ENCODE measurements around the gene TRNT1. TPM values are rescaled to one million over a fixed set of nuclear protein-coding genes. Genes with fewer than 3 reads are reported as not detected.

The TRNT1 gene
- total RNA-seq, 4 donors from 2014 or later = 22.6 to 52.0 (median 31.7) TPM

GRCh38 chr3:3097958-3098357 is 28.8 kb upstream of the TRNT1 start:
- no peaks in the 10 kb centered on the region for H3K36me3 ChIP-seq
- DNase-seq = no peak
- no peak overlapping the region for H3K4me3 ChIP-seq
- H3K4me1 ChIP-seq = no peaks in the 10 kb centered on the region
- H3K27me3 ChIP-seq = no peaks in the 10 kb centered on the region
- no peak overlapping the region for H3K27ac ChIP-seq
- no peak for TF ChIP-seq CTCF (IDR thresholded peaks at IDR 0.05)
- TF ChIP-seq POLR2A (IDR thresholded peaks at IDR 0.05) = no peak
- no peaks in the 10 kb centered on the region for H3K9me3 ChIP-seq

GRCh38 chr3:3101660-3102458 is 24.9 kb upstream of the TRNT1 start:
- H3K4me3 ChIP-seq = no peak overlapping the region
- H3K9me3 ChIP-seq = no peaks in the 10 kb centered on the region
- H3K36me3 ChIP-seq = no peaks in the 10 kb centered on the region
- no peaks in the 10 kb centered on the region for H3K4me1 ChIP-seq
- DNase-seq = no peak
- TF ChIP-seq CTCF (IDR thresholded peaks at IDR 0.05) (no peak), POLR2A (IDR thresholded peaks at IDR 0.05) (no peak)
- no peaks in the 10 kb centered on the region for H3K27me3 ChIP-seq
- H3K27ac ChIP-seq = no peak overlapping the region

GRCh38 chr3:3102751-3103150 is 24.0 kb upstream of the TRNT1 start:
- TF ChIP-seq CTCF (IDR thresholded peaks at IDR 0.05) = no peak
- TF ChIP-seq POLR2A (IDR thresholded peaks at IDR 0.05) = no peak
- no peaks in the 10 kb centered on the region for H3K9me3 ChIP-seq
- no peaks in the 10 kb centered on the region for H3K36me3 ChIP-seq

GRCh38 chr3:3105246-3105645 is 21.5 kb upstream of the TRNT1 start:
- DNase-seq = no peak
- no peaks in the 10 kb centered on the region for H3K9me3 ChIP-seq
- no peak overlapping the region for H3K27ac ChIP-seq
- H3K4me3 ChIP-seq = no peak overlapping the region
- no peaks in the 10 kb centered on the region for H3K4me1 ChIP-seq
- H3K27me3 ChIP-seq = no peaks in the 10 kb centered on the region
- TF ChIP-seq POLR2A (IDR thresholded peaks at IDR 0.05) (no peak), CTCF (IDR thresholded peaks at IDR 0.05) (no peak)
- H3K36me3 ChIP-seq = no peaks in the 10 kb centered on the region

More at GRCh38 chr3:3102751-3103150, 24.0 kb upstream of the TRNT1 start:
- no peak overlapping the region for H3K27ac ChIP-seq
- H3K27me3 ChIP-seq = no peaks in the 10 kb centered on the region
- DNase-seq = no peak
- H3K4me1 ChIP-seq = no peaks in the 10 kb centered on the region
- H3K4me3 ChIP-seq = no peak overlapping the region

- Histone ChIP-seq H3K4me1 (no peaks in the 10 kb centered on the region), H3K36me3 (no peaks in the 10 kb centered on the region), H3K9me3 (no peaks in the 10 kb centered on the region), H3K27me3 (no peaks in the 10 kb centered on the region), H3K27ac (no peak overlapping the region), H3K4me3 (no peak overlapping the region)
- no peak for DNase-seq
- TF ChIP-seq CTCF (IDR thresholded peaks at IDR 0.05) = no peak
- TF ChIP-seq POLR2A (IDR thresholded peaks at IDR 0.05) = no peak
These were observed 20.9 kb upstream of the TRNT1 start for GRCh38 chr3:3105815-3106214.

Measured in Peyer's patch (tissue), 4 donors.